Measurements from ENCODE around the gene TNFRSF19. TPM values are rescaled to one million over a fixed set of nuclear protein-coding genes. Genes with fewer than 3 reads are reported as not detected.

TNFRSF19 gene
- total and polyA plus RNA-seq, 2 of the 13 experiments (the other 11 are each of a cell fraction or from before 2014, with no cell fraction given), result 75.3 to 77.7 TPM

- TF ChIP-seq POGZ (CRISPR knock-in tag; IDR thresholded peaks at IDR 0.05) (peak; percentile 64; the same call in 1 of the 2 replicates), ZNF430 (CRISPR knock-in tag; IDR thresholded peaks at IDR 0.05) (no peak), ZNF784 (CRISPR knock-in tag; IDR thresholded peaks at IDR 0.05; ENCODE audit: borderline replicate concordance) (no peak; the same call in 1 of the 2 replicates), MXD1 (CRISPR knock-in tag; IDR thresholded peaks at IDR 0.05) (peak; percentile 5; the same call in 1 of the 2 replicates), MIXL1 (CRISPR knock-in tag; IDR thresholded peaks at IDR 0.05) (no peak), MAZ (IDR thresholded peaks at IDR 0.05; ENCODE audit: borderline replicate concordance, low read depth, low read length) (no peak), MAZ (CRISPR knock-in tag; IDR thresholded peaks at IDR 0.05; ENCODE audit: low read depth) (no peak; the same call in 1 of the 2 replicates), MLLT10 (CRISPR knock-in tag; IDR thresholded peaks at IDR 0.05) (no peak), CBX1 (IDR thresholded peaks at IDR 0.05; ENCODE audit: low read depth) (peak; percentile 81), ATM (IDR thresholded peaks at IDR 0.05; ENCODE audit: borderline replicate concordance) (no peak), ZSCAN20 (CRISPR knock-in tag; IDR thresholded peaks at IDR 0.05; ENCODE audit: borderline replicate concordance) (no peak; the same call in 1 of the 2 replicates), ZNF530 (CRISPR knock-in tag; IDR thresholded peaks at IDR 0.05; ENCODE audit: low read depth) (no peak), ZHX1 (CRISPR knock-in tag; IDR thresholded peaks at IDR 0.05; ENCODE audit: low read depth) (0 out of 2 replicates have a peak, but pooled peaks have one; percentile 71)
- TF ChIP-seq, protein P1, sequence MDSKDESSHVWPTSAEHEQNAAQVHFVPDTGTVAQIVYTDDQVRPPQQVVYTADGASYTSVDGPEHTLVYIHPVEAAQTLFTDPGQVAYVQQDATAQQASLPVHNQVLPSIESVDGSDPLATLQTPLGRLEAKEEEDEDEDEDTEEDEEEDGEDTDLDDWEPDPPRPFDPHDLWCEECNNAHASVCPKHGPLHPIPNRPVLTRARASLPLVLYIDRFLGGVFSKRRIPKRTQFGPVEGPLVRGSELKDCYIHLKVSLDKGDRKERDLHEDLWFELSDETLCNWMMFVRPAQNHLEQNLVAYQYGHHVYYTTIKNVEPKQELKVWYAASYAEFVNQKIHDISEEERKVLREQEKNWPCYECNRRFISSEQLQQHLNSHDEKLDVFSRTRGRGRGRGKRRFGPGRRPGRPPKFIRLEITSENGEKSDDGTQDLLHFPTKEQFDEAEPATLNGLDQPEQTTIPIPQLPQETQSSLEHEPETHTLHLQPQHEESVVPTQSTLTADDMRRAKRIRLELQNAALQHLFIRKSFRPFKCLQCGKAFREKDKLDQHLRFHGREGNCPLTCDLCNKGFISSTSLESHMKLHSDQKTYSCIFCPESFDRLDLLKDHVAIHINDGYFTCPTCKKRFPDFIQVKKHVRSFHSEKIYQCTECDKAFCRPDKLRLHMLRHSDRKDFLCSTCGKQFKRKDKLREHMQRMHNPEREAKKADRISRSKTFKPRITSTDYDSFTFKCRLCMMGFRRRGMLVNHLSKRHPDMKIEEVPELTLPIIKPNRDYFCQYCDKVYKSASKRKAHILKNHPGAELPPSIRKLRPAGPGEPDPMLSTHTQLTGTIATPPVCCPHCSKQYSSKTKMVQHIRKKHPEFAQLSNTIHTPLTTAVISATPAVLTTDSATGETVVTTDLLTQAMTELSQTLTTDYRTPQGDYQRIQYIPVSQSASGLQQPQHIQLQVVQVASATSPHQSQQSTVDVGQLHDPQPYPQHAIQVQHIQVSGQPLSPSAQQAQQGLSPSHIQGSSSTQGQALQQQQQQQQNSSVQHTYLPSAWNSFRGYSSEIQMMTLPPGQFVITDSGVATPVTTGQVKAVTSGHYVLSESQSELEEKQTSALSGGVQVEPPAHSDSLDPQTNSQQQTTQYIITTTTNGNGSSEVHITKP (CRISPR knock-in tag; IDR thresholded peaks at IDR 0.05; ENCODE audit: low read depth), result peak; percentile 44; the same call in 1 of the 2 replicates
- TF ChIP-seq, protein P2, sequence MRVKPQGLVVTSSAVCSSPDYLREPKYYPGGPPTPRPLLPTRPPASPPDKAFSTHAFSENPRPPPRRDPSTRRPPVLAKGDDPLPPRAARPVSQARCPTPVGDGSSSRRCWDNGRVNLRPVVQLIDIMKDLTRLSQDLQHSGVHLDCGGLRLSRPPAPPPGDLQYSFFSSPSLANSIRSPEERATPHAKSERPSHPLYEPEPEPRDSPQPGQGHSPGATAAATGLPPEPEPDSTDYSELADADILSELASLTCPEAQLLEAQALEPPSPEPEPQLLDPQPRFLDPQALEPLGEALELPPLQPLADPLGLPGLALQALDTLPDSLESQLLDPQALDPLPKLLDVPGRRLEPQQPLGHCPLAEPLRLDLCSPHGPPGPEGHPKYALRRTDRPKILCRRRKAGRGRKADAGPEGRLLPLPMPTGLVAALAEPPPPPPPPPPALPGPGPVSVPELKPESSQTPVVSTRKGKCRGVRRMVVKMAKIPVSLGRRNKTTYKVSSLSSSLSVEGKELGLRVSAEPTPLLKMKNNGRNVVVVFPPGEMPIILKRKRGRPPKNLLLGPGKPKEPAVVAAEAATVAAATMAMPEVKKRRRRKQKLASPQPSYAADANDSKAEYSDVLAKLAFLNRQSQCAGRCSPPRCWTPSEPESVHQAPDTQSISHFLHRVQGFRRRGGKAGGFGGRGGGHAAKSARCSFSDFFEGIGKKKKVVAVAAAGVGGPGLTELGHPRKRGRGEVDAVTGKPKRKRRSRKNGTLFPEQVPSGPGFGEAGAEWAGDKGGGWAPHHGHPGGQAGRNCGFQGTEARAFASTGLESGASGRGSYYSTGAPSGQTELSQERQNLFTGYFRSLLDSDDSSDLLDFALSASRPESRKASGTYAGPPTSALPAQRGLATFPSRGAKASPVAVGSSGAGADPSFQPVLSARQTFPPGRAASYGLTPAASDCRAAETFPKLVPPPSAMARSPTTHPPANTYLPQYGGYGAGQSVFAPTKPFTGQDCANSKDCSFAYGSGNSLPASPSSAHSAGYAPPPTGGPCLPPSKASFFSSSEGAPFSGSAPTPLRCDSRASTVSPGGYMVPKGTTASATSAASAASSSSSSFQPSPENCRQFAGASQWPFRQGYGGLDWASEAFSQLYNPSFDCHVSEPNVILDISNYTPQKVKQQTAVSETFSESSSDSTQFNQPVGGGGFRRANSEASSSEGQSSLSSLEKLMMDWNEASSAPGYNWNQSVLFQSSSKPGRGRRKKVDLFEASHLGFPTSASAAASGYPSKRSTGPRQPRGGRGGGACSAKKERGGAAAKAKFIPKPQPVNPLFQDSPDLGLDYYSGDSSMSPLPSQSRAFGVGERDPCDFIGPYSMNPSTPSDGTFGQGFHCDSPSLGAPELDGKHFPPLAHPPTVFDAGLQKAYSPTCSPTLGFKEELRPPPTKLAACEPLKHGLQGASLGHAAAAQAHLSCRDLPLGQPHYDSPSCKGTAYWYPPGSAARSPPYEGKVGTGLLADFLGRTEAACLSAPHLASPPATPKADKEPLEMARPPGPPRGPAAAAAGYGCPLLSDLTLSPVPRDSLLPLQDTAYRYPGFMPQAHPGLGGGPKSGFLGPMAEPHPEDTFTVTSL (CRISPR knock-in tag; IDR thresholded peaks at IDR 0.05; ENCODE audit: borderline replicate concordance), result no peak; the same call in none of the 2 replicates
Observed at GRCh38 chr13:23578411-23579071, 8.3 kb downstream of the TNFRSF19 start (continued).
